ENCODE measurements around the gene AUNIP.

AUNIP gene

GRCh38 chr1:25825605-25826004 is 33.7 kb downstream of the AUNIP start:
- no peak for DNase-seq

- DNase-seq = no peak
Observed at GRCh38 chr1:25821630-25822091, 37.6 kb downstream of the AUNIP start.

- DNase-seq = no peak
Observed at GRCh38 chr1:25821112-25821476, 38.2 kb downstream of the AUNIP start.

- DNase-seq = peak; percentile 74
Observed at GRCh38 chr1:25820247-25821111, 38.8 kb downstream of the AUNIP start.

- DNase-seq = peak; percentile 96
Observed at GRCh38 chr1:25819491-25820246, 39.6 kb downstream of the AUNIP start, which contains the start of gene MTFR1L. TSS of gene MTFR1L (plus strand) at chr1:25819954. CDS start at chr1:25823105, 3,151 bp downstream.

GRCh38 chr1:25818569-25818968 is 40.7 kb downstream of the AUNIP start:
- DNase-seq = no peak

- DNase-seq = no peak
Observed at GRCh38 chr1:25817840-25818501, 41.3 kb downstream of the AUNIP start.

GRCh38 chr1:25816112-25816718 is 43.0 kb downstream of the AUNIP start:
- DNase-seq = no peak

- DNase-seq = no peak
Observed at GRCh38 chr1:25815208-25816111, 43.8 kb downstream of the AUNIP start.

- DNase-seq = no peak
Observed at GRCh38 chr1:25814549-25815087, 44.6 kb downstream of the AUNIP start.

- no peak for DNase-seq
Observed at GRCh38 chr1:25813734-25814471, 45.4 kb downstream of the AUNIP start.

GRCh38 chr1:25813071-25813733 is 46.1 kb downstream of the AUNIP start:
- DNase-seq = no peak

- DNase-seq = no peak
Observed at GRCh38 chr1:25811384-25812082, 47.7 kb downstream of the AUNIP start.

GRCh38 chr1:25810341-25811299 is 48.6 kb downstream of the AUNIP start:
- peak; percentile 85 for DNase-seq

GRCh38 chr1:25809929-25810328 is 49.3 kb downstream of the AUNIP start:
- DNase-seq = no peak

- DNase-seq = no peak
Observed at GRCh38 chr1:25809283-25809926, 49.9 kb downstream of the AUNIP start.

- no peak for DNase-seq
Observed at GRCh38 chr1:25808481-25809244, 50.6 kb downstream of the AUNIP start.
